Right cardiac atrium (tissue), 5 donors: Measurements from ENCODE around the gene RNF151. TPM values are rescaled to one million over a fixed set of nuclear protein-coding genes. Genes with fewer than 3 reads are reported as not detected.
"Not testable (repeated sequence)": the region's sequence is repeated elsewhere in the genome, so short reads cannot be mapped to it uniquely, and the experiment has no call there.

ENCODE experiments used
- ATAC-seq, 2 donors: fragments of 200-7000 bp; cut with Tn5 transposase; one replicate each; pipeline versions ENCODE4 v1.8.0 to v1.9.1; 2020; ENCODE audit warnings: moderate library complexity in 2 of 2, mild to moderate bottlenecking in 1 of 2
- DNase-seq, 3 donors: peaks; one replicate each; pipeline ENCODE4 v3.0.0-alpha.2; 2020
- H3K27ac ChIP-seq: one replicate; pipeline ENCODE4 v1.5.1; 2013; ENCODE audit warnings: mild to moderate bottlenecking, low read length, control low read depth, moderate library complexity
- H3K27me3 ChIP-seq: one replicate; pipeline ENCODE4 v1.6.1; 2013; ENCODE audit not compliant: control insufficient read depth, insufficient read depth
- H3K4me1 ChIP-seq: one replicate; pipeline ENCODE4 v1.6.1; 2013; ENCODE audit warnings: low read length; ENCODE audit not compliant: control insufficient read depth, insufficient read depth
- H3K4me3 ChIP-seq: one replicate; pipeline ENCODE4 v1.5.1; 2013; ENCODE audit warnings: low read length, control low read depth
- H3K9me3 ChIP-seq: one replicate; pipeline ENCODE4 v1.6.1; 2013; ENCODE audit warnings: low read length; ENCODE audit not compliant: control insufficient read depth
- WGBS: extraction: QIAGEN DNeasy Blood & Tissue Kit; methylation state at CpG from one replicate; pipeline ENCODE4 v1.1.7; 2013; 5-methylcytosine and 5-hydroxymethylcytosine counted together
- intact Hi-C, 4 donors: fragments of 100-400 bp; cut with DNase I; formaldehyde crosslinking; loops; one replicate each; pipeline versions ENCODE4 v1.11.0 to v1.14.0; 2022 to 2023
- polyA plus RNA-seq: library from polyadenylated mRNA; stranded (reverse); fragments of 200-250 nt; gene quantifications from one replicate; pipeline ENCODE4 v1.2.3, GENCODE V29; 2013
- total RNA-seq, 4 donors: library from RNA; stranded (reverse); fragmentation: NEBNext Ultra II Directional; extraction: Animal tissue kit (Norgen Biotek cat#: 25700); gene quantifications; one replicate each; pipeline ENCODE4 v1.2.1, GENCODE V29; 2021
- donor health status: healthy with polysubstance abuse.
- donor health status: DM: no; HTN: yes; CAD: no.
- donor health status: DM: no; HTN: no; CAD: no.
- donor health status: DM: no; HTN: yes; CAD: no; lungs with severe emphysema.
- donor health status: DM: yes; HTN: yes; CAD: no.

The RNF151 gene
- total and polyA plus RNA-seq, 5 donors, result not detected

DNA sequence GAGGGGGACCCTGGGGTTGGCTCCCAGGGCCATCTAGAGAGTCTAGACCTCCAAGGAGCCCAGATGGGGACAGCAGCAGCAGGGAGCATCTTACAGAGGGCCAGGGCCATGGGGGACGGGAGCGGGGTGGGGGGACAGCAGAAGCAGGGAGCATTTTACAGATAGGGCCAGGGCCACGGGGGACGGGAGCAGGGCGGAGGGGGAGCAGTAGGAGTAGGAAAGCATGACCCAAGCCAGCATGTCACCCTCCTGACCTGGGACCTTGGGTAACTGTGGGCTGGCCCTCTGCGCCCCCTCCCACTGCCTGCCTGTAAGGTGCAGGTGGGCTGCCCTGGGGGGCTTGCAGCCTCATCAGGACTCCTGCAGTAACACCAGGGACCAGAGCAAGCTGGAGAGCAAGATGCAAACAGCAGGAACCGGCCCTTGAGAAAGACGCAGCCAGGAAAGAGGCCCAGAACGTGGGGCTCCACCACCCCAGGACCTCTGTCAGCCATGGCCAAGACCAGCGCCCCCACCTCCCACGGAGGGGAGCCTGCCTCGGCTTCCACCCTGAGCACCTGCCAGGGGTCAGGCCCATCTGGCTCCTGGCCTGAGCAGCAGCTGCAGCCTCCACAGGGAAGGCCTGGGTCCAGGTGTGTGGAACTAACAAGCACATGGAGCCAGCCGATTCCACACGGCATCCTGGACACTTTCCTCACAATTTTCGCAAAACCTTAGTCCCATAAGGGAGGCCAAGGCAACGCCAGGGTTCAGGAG, 40.6 kb downstream of the RNF151 start:
- no peaks in the 10 kb centered on the region for H3K9me3 ChIP-seq
- no peaks in the 10 kb centered on the region for H3K27me3 ChIP-seq
- ATAC-seq, result no peak
- peaks cover 14% of the 10 kb centered on the region for H3K4me1 ChIP-seq
- intact Hi-C loops, result no loop called here
- no peak overlapping the region for H3K27ac ChIP-seq
- H3K4me3 ChIP-seq, result no peak overlapping the region
- peak in 1 of 3 donors; percentile 53 for DNase-seq
- 75% methylated on average over 16 of the region's 16 CpGs for WGBS

DNA sequence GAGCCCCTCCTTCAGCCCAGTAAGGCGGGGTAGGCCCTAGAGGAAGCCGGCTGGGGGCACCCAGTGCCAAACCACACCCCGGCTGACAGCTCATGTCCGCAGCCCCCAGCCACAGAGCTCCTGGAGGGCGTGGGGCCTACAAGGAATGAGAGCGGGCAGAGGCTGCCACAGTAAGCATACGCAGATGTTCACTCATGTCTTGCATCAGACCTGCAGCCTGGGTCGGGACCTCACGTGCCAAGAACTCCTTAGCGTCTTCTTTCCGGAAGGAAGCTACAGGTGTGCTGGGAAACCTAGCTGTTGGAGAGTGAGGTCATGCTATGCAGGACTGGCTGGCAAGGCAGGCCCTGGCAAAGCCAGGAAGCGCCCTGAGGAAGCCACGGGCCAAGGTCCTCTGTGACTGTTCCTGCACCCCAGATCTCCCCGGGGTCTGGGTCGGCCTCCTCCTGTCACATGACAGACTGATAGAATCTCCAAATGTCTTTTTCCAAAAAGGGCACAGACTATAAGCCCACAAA, 41.4 kb downstream of the RNF151 start:
- H3K4me1 ChIP-seq, result peaks cover 14% of the 10 kb centered on the region

GRCh38 chr16:2008631-2009163, 42.0 kb downstream of the RNF151 start:
- 4% methylated on average over 23 of the region's 23 CpGs for WGBS
- no peak for ATAC-seq
- Histone ChIP-seq H3K4me1 (peaks cover 14% of the 10 kb centered on the region), H3K27me3 (no peaks in the 10 kb centered on the region), H3K27ac (peak overlapping the region; percentile 84), H3K9me3 (no peaks in the 10 kb centered on the region), H3K4me3 (peak overlapping the region; percentile 95)
- intact Hi-C loops, result no loop called here
- peak in 1 of 3 donors; percentile 43 for DNase-seq

More for the DNA sequence above, 41.4 kb downstream of the RNF151 start:
- Histone ChIP-seq H3K27me3 (no peaks in the 10 kb centered on the region), H3K4me3 (no peak overlapping the region), H3K9me3 (no peaks in the 10 kb centered on the region), H3K27ac (no peak overlapping the region)
- peak in 1 of 3 donors; percentile 71 for DNase-seq
- intact Hi-C loops, result no loop called here
- 47% methylated on average over 15 of the region's 15 CpGs for WGBS
- ATAC-seq, result no peak

- ATAC-seq, result peak; percentile 10 to 15
- peak in 1 of 3 donors; percentile 71 for DNase-seq
- Histone ChIP-seq H3K4me1 (peaks cover 14% of the 10 kb centered on the region), H3K27me3 (no peaks in the 10 kb centered on the region), H3K4me3 (peak overlapping the region; percentile 95), H3K9me3 (no peaks in the 10 kb centered on the region), H3K27ac (peak overlapping the region; percentile 84)
- WGBS, result under 1% methylated on average over 55 of the region's 55 CpGs
- intact Hi-C loops, result no loop called here
Observed at GRCh38 chr16:2009164-2009711, 42.6 kb downstream of the RNF151 start.

- Histone ChIP-seq H3K4me3 (peak within 1 kb of the TSS; percentile 95), H3K27ac (peak within 1 kb of the TSS; percentile 84), H3K9me3 (no peaks in the 10 kb centered on the region), H3K4me1 (peaks cover 14% of the 10 kb centered on the region), H3K27me3 (no peaks in the 10 kb centered on the region)
- intact Hi-C loops, result no loop called here
- DNase-seq (peak; percentile 87 to 95 (median 94)), ATAC-seq (peak; percentile 93 to 96)
- WGBS, result 1% methylated on average over 52 of the region's 52 CpGs
Observed at GRCh38 chr16:2009791-2010510, 43.3 kb downstream of the RNF151 start, which contains the start of gene ZNF598. TSS of gene ZNF598 (minus strand) at chr16:2009821.

- H3K4me1 ChIP-seq, result peaks cover 14% of the 10 kb centered on the region
- DNase-seq, H3K27me3 ChIP-seq, intact Hi-C loops, H3K27ac ChIP-seq, ATAC-seq, H3K9me3 ChIP-seq, H3K4me3 ChIP-seq: not testable (repeated sequence)
- WGBS, result 91% methylated on average over 9 of the region's 9 CpGs
Observed at GRCh38 chr16:2011726-2012125, 45.1 kb downstream of the RNF151 start.

DNA sequence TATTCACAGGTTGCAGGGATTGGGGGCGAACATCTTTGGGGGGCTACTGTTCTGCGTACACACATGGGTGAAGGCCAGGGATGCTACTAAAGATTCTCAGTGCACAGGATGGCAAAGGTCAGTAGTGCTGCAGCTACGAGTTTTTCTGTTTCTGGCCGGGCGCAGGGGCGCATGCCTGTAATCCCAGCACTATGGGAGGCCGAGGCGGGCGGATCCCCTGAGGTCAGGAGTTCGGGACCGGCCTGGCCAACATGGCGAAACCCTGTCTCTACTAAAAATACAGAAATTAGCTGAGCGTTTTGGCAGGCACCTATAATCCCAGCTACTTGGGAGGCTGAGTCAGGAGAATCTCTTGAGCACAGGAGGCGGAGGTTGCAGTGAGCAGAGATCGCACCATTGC, 46.9 kb downstream of the RNF151 start:
- H3K27me3 ChIP-seq, result no peaks in the 10 kb centered on the region
- peaks cover 6% of the 10 kb centered on the region for H3K4me1 ChIP-seq
- H3K4me3 ChIP-seq, result no peak overlapping the region
- no peaks in the 10 kb centered on the region for H3K9me3 ChIP-seq
- no peak overlapping the region for H3K27ac ChIP-seq
- no peak for ATAC-seq
- intact Hi-C loops, result no loop called here
- no peak for DNase-seq
- 91% methylated on average over 15 of the region's 15 CpGs for WGBS

DNA sequence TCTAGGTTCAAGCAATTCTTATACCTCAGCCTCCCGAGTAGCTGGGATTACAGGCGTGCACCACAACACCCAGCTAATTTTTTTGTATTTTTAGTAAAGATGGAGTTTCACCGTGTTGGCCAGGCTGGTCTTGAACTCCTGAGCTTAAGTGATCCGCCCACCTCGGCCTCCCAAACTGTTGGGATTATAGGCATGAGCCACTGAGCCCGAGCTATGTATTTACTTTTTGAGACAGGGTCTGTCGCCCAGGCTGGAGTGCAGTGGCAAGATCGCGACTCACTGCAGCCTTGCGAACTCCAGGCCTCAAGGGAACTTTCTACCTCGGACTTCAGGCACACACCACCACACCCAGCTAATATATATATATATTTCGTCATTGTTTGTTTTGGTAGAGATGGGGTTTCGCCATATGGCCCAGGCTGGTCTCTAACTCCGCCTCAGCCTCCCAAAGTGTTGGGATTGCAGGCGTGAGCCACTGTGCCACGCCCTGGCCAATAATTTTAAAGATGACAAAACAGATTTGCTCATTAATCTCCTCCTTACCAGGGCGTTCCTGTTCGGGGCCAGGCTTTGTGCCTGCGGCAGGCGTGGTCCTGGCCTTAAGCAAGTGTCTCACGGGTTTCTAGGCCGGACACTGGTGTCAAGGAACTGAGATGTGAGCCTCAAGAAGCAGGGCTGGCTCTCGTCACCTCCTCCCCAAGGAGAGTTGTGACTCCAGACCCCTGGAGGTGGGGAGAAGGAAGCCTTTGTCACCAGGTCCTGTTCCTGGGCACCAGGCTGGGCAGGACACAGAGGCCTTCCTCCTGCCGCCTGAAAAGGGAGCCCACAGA, 48.7 kb downstream of the RNF151 start:
- no peaks in the 10 kb centered on the region for H3K27me3 ChIP-seq
- no peaks in the 10 kb centered on the region for H3K4me1 ChIP-seq
- no peak overlapping the region for H3K27ac ChIP-seq
- 89% methylated on average over 24 of the region's 24 CpGs for WGBS
- intact Hi-C loops, result no loop called here
- H3K9me3 ChIP-seq, result no peaks in the 10 kb centered on the region
- H3K4me3 ChIP-seq, result no peak overlapping the region
- ATAC-seq (peak in 1 of 2 donors; percentile 27), DNase-seq (no peak)

- no peak for DNase-seq
- 79% methylated on average over 7 of the region's 7 CpGs for WGBS
- H3K27ac ChIP-seq, result no peak overlapping the region
- no peaks in the 10 kb centered on the region for H3K9me3 ChIP-seq
- H3K27me3 ChIP-seq, result no peaks in the 10 kb centered on the region
- no peaks in the 10 kb centered on the region for H3K4me1 ChIP-seq
- intact Hi-C loops, result no loop called here
- no peak for ATAC-seq
- H3K4me3 ChIP-seq, result no peak overlapping the region
Observed at GRCh38 chr16:2015947-2016208, 49.2 kb downstream of the RNF151 start.

GRCh38 chr16:2016407-2016922, 49.8 kb downstream of the RNF151 start:
- Histone ChIP-seq H3K4me3 (no peak overlapping the region), H3K27ac (no peak overlapping the region), H3K27me3 (no peaks in the 10 kb centered on the region), H3K9me3 (no peaks in the 10 kb centered on the region), H3K4me1 (no peaks in the 10 kb centered on the region)
- ATAC-seq (no peak), DNase-seq (peak in 1 of 3 donors; percentile 56)
- intact Hi-C loops, result no loop called here
- WGBS, result 27% methylated on average over 13 of the region's 13 CpGs
